IMR-90 (cell line): ENCODE results near the gene NF1. TPM values are rescaled to one million over a fixed set of nuclear protein-coding genes. Genes with fewer than 3 reads are reported as not detected.

Experiments used
- ATAC-seq: fragments of 200-7000 bp; cut with Tn5 transposase; 2 replicates; pipeline ENCODE4 v1.9.1; 2020; ENCODE audit warnings: low read depth, mild to moderate bottlenecking, moderate library complexity
- BruUV-seq: library from RNA; stranded (reverse); fragments of 400-500 nt; replicated peaks from 2 replicates; lab custom pipeline; 2021; lab: Mats Ljungman, UMichigan
- CTCF ChIA-PET: fragments of 300-600 bp; formaldehyde crosslinking; extraction: SDS; loops from one replicate; lab custom pipeline; 2021; ENCODE audit warnings: antibody characterized with exemption; lab: Yijun Ruan, JAX
- POLR2A ChIA-PET: fragments of 300-600 bp; sonication (Branson Sonifier 250); formaldehyde crosslinking; loops from one replicate; lab custom pipeline; 2022; ENCODE audit warnings: antibody characterized with exemption; ENCODE audit not compliant: unreplicated experiment; lab: Charles Lee
- DNase-seq: peaks from one replicate; pipeline ENCODE4 v3.0.0; 2013
- H2AFZ ChIP-seq: replicated peaks from 2 replicates; pipeline ENCODE3; 2013; ENCODE audit warnings: low read length, mild to moderate bottlenecking; ENCODE audit not compliant: poor library complexity
- H2AK5ac ChIP-seq: 2 replicates; pipeline ENCODE4 v1.6.1; 2013; ENCODE audit warnings: low read depth, low read length, inconsistent platforms
- H2AK9ac ChIP-seq: replicated peaks from 2 replicates; pipeline ENCODE3; 2013; ENCODE audit warnings: mild to moderate bottlenecking, low read depth, low read length, moderate library complexity; ENCODE audit not compliant: poor library complexity
- H2BK120ac ChIP-seq: 2 replicates; pipeline ENCODE4 v1.6.1; 2013; ENCODE audit warnings: low read depth, low read length, inconsistent platforms
- H2BK15ac ChIP-seq: 3 replicates; pipeline ENCODE4 v1.6.1; 2013; ENCODE audit warnings: low read depth, low read length, inconsistent platforms
- H2BK20ac ChIP-seq: 2 replicates; pipeline ENCODE4 v1.6.1; 2013; ENCODE audit warnings: low read depth, mild to moderate bottlenecking, inconsistent platforms, low read length, moderate library complexity
- H2BK5ac ChIP-seq: 2 replicates; pipeline ENCODE4 v1.6.1; 2013; ENCODE audit warnings: mild to moderate bottlenecking, low read depth, low read length, inconsistent platforms; ENCODE audit not compliant: poor library complexity, severe bottlenecking
- H3K14ac ChIP-seq: replicated peaks from 2 replicates; pipeline ENCODE4 v1.6.1; 2013; ENCODE audit warnings: low read depth, low read length, inconsistent platforms
- H3K18ac ChIP-seq: 2 replicates; pipeline ENCODE4 v1.6.1; 2013; ENCODE audit warnings: low read depth, low read length, control low read depth
- H3K23ac ChIP-seq: 2 replicates; pipeline ENCODE4 v1.6.1; 2013; ENCODE audit warnings: low read depth, low read length, inconsistent platforms
- H3K27ac ChIP-seq: 2 replicates; pipeline ENCODE4 v1.5.1; 2013; ENCODE audit warnings: mild to moderate bottlenecking, control low read depth, low read length; ENCODE audit not compliant: insufficient read depth
- H3K27me3 ChIP-seq: 2 replicates; pipeline ENCODE4 v1.6.1; 2013; ENCODE audit warnings: low read length; ENCODE audit not compliant: control insufficient read depth, insufficient read depth
- H3K36me3 ChIP-seq: 2 replicates; pipeline ENCODE4 v1.6.1; 2013; ENCODE audit warnings: low read length, mixed read lengths; ENCODE audit not compliant: control insufficient read depth, insufficient read depth
- H3K4ac ChIP-seq: 2 replicates; pipeline ENCODE4 v1.6.1; 2013; ENCODE audit warnings: low read depth, low read length, inconsistent platforms
- H3K4me1 ChIP-seq: 2 replicates; pipeline ENCODE4 v1.6.1; 2013; ENCODE audit warnings: low read length, mixed read lengths; ENCODE audit not compliant: control insufficient read depth, insufficient read depth
- H3K4me2 ChIP-seq: 2 replicates; pipeline ENCODE4 v1.6.1; 2013; ENCODE audit warnings: low read depth, mild to moderate bottlenecking, control low read depth, low read length, moderate library complexity
- H3K4me3 ChIP-seq: 2 replicates; pipeline ENCODE4 v1.5.1; 2013; ENCODE audit warnings: low read depth, mild to moderate bottlenecking, control low read depth, low read length, moderate library complexity; ENCODE audit not compliant: insufficient read depth
- H3K56ac ChIP-seq: 2 replicates; pipeline ENCODE4 v1.6.1; 2013; ENCODE audit warnings: low read length, inconsistent platforms; ENCODE audit not compliant: insufficient read depth; ENCODE audit errors: extremely low read depth
- H3K79me1 ChIP-seq, 2 experiments: 2 replicates each; pipeline ENCODE4 v1.6.1; 2013; ENCODE audit warnings: low read length in 2 of 2, inconsistent platforms in 1 of 2, low read depth in 1 of 2
- H3K9ac ChIP-seq: 2 replicates; pipeline ENCODE4 v1.6.1; 2013; ENCODE audit warnings: low read depth, low read length, control low read depth
- H3K9me1 ChIP-seq: 2 replicates; pipeline ENCODE4 v1.6.1; 2013; ENCODE audit warnings: low read length, inconsistent platforms; ENCODE audit not compliant: insufficient read depth
- H3K9me3 ChIP-seq: 2 replicates; pipeline ENCODE4 v1.6.1; 2013; ENCODE audit warnings: low read length; ENCODE audit not compliant: control insufficient read depth, insufficient read depth
- H4K20me1 ChIP-seq: 2 replicates; pipeline ENCODE4 v1.6.1; 2013; ENCODE audit warnings: low read length, inconsistent platforms; ENCODE audit not compliant: insufficient read depth
- H4K5ac ChIP-seq: 2 replicates; pipeline ENCODE4 v1.6.1; 2013; ENCODE audit warnings: mild to moderate bottlenecking, low read depth, low read length, control low read depth
- H4K8ac ChIP-seq, 2 experiments: 2 replicates each; pipeline ENCODE4 v1.6.1; 2013; ENCODE audit warnings: low read depth in 2 of 2, low read length in 2 of 2, control low read depth in 1 of 2, inconsistent platforms in 1 of 2
- H4K91ac ChIP-seq: 2 replicates; pipeline ENCODE4 v1.6.1; 2013; ENCODE audit warnings: low read depth, low read length, inconsistent platforms; ENCODE audit not compliant: insufficient read depth
- BHLHE40 ChIP-seq: fragments of 150-350 bp; IDR thresholded peaks from 2 replicates; pipeline ENCODE4 v1.6.1; 2016; ENCODE audit warnings: mild to moderate bottlenecking, low read depth, low read length
- CEBPB ChIP-seq: IDR thresholded peaks from 2 replicates; pipeline ENCODE4 v1.6.1; 2012; ENCODE audit warnings: low read depth, low read length, improper control_type of control experiment
- CHD1 ChIP-seq: IDR thresholded peaks from 2 replicates; pipeline ENCODE4 v1.6.1; 2012; ENCODE audit warnings: low read depth, low read length, improper control_type of control experiment
- CTCF ChIP-seq: conservative IDR thresholded peaks from 2 replicates; pipeline ENCODE4 v1.5.1; 2012; ENCODE audit warnings: mild to moderate bottlenecking, low read depth, low read length, improper control_type of control experiment
- ELK1 ChIP-seq: fragments of 150-350 bp; IDR thresholded peaks from 2 replicates; pipeline ENCODE4 v1.6.1; 2016; ENCODE audit warnings: low read depth, mild to moderate bottlenecking, low read length, moderate library complexity, borderline replicate concordance
- FOS ChIP-seq: fragments of 150-350 bp; IDR thresholded peaks from 2 replicates; pipeline ENCODE4 v1.6.1; 2016; ENCODE audit warnings: low read depth, low read length
- MAFK ChIP-seq: IDR thresholded peaks from 2 replicates; pipeline ENCODE4 v1.6.1; 2012; ENCODE audit warnings: low read depth, low read length, improper control_type of control experiment
- MAZ ChIP-seq: IDR thresholded peaks from 2 replicates; pipeline ENCODE4 v1.6.1; 2012; ENCODE audit warnings: low read depth, mild to moderate bottlenecking, low read length, improper control_type of control experiment, moderate library complexity, borderline replicate concordance
- MXI1 ChIP-seq: IDR thresholded peaks from 2 replicates; pipeline ENCODE4 v1.6.1; 2012; ENCODE audit warnings: low read depth, mild to moderate bottlenecking, low read length, moderate library complexity, borderline replicate concordance
- NFE2L2 ChIP-seq: fragments of 150-350 bp; IDR thresholded peaks from 2 replicates; pipeline ENCODE4 v1.6.1; 2016; ENCODE audit warnings: low read depth, mild to moderate bottlenecking, low read length
- POLR2A ChIP-seq: IDR thresholded peaks from 2 replicates; pipeline ENCODE4 v1.6.1; 2012; ENCODE audit warnings: mild to moderate bottlenecking, low read depth, low read length
- RAD21 ChIP-seq: IDR thresholded peaks from 2 replicates; pipeline ENCODE4 v1.6.1; 2012; ENCODE audit warnings: low read length, improper control_type of control experiment
- RCOR1 ChIP-seq: IDR thresholded peaks from 2 replicates; pipeline ENCODE4 v1.6.1; 2012; ENCODE audit warnings: mild to moderate bottlenecking, low read length, improper control_type of control experiment; ENCODE audit not compliant: insufficient replicate concordance
- RFX5 ChIP-seq: IDR thresholded peaks from 2 replicates; pipeline ENCODE4 v1.8.0; 2012; ENCODE audit warnings: low read depth, mild to moderate bottlenecking, low read length, moderate library complexity
- SMC3 ChIP-seq: fragments of 150-350 bp; IDR thresholded peaks from 2 replicates; pipeline ENCODE4 v1.6.1; 2016; ENCODE audit warnings: low read depth, mild to moderate bottlenecking, antibody characterized with exemption, low read length, moderate library complexity
- USF2 ChIP-seq: fragments of 150-350 bp; IDR thresholded peaks from 2 replicates; pipeline ENCODE4 v1.6.1; 2017; ENCODE audit warnings: mild to moderate bottlenecking, antibody characterized with exemption, low read length, low read depth
- WGBS, 2 experiments: methylation state at CpG; one replicate each; pipeline versions ENCODE4 v1.1.5 to v1.1.7; 2013; ENCODE audit warnings: missing lambda C conversion rate in 2 of 2; ENCODE audit not compliant: insufficient read length in 1 of 2; ENCODE audit errors: extremely low coverage in 2 of 2; 5-methylcytosine and 5-hydroxymethylcytosine counted together
- dilution Hi-C: fragments of 300-500 bp; cut with HindIII; formaldehyde crosslinking; loops from one replicate; pipeline ENCODE4 v1.14.3; 2018; ENCODE audit warnings: low sequenced_read_pairs; ENCODE audit not compliant: unreplicated experiment
- in situ Hi-C: fragments of 300-500 bp; cut with MboI; formaldehyde crosslinking; loops from 3 replicates; pipeline ENCODE4 v1.14.3; 2019; ENCODE audit warnings: low sequenced_read_pairs, inconsistent platforms, mixed read lengths
- intact Hi-C: fragments of 100-400 bp; cut with micrococcal nuclease; formaldehyde crosslinking; loops from 2 replicates; pipeline ENCODE4 v1.10.0; 2022
- polyA plus RNA-seq, 3 experiments: library from polyadenylated mRNA; depleted of rRNA; stranded (reverse); fragments of >200 nt; gene quantifications; 2 replicates each; pipeline ENCODE4 v1.2.3, GENCODE V29; 2012; ENCODE audit warnings: low replicate concordance in 1 of 3
- total RNA-seq: library from RNA; depleted of rRNA; stranded (reverse); fragments of >200 nt; gene quantifications from 2 replicates; pipeline ENCODE4 v1.2.3, GENCODE V29; 2012

Gene NF1
- total and polyA plus RNA-seq, 2 of the 4 experiments (the other 2 are of a cell fraction): 17.9 to 48.6 TPM

- no peak for ATAC-seq
- H3K9ac ChIP-seq: no peak overlapping the region
- POLR2A ChIA-PET: no interaction called here
- CTCF ChIA-PET: no interaction called here
- H3K4me1 ChIP-seq: peaks cover 2% of the 10 kb centered on the region; the same call in 1 of the 2 replicates
- no peak overlapping the region for H3K4me3 ChIP-seq
- no peaks in the 10 kb centered on the region; the same call in 1 of the 2 replicates for H3K9me1 ChIP-seq
- no peak overlapping the region for H4K91ac ChIP-seq
- H2BK120ac ChIP-seq: no peak overlapping the region
- 0 out of 2 replicates have a peak overlapping the region, but pooled peaks have one; percentile 43 for H2BK20ac ChIP-seq
- H3K23ac ChIP-seq: no peak overlapping the region; the same call in 1 of the 2 replicates
- in situ Hi-C loops: no loop called here
- no peak overlapping the region for H4K5ac ChIP-seq
- intact Hi-C loops: no loop called here
- H3K9me3 ChIP-seq: no peaks in the 10 kb centered on the region
- H3K14ac ChIP-seq: 0 out of 2 replicates have a peak overlapping the region, but pooled peaks have one; percentile 21
- no peak overlapping the region; the same call in 1 of the 2 replicates for H3K4ac ChIP-seq
- no peak overlapping the region for H2AFZ ChIP-seq
- H4K8ac ChIP-seq: no peak overlapping the region
- no CpG with 5 or more reads among the region's 3 CpGs for WGBS, 2 experiments
- peak overlapping the region; percentile 9; the same call in 1 of the 3 replicates for H2BK15ac ChIP-seq
- H2BK5ac ChIP-seq: no peak overlapping the region
- TF ChIP-seq RAD21: no peak
- no peak for TF ChIP-seq POLR2A
- TF ChIP-seq USF2: no peak
- TF ChIP-seq CHD1: no peak
- no peak for TF ChIP-seq RFX5
- TF ChIP-seq ELK1: no peak
- no peak for TF ChIP-seq SMC3
- TF ChIP-seq MXI1: no peak
- TF ChIP-seq NFE2L2: no peak
- no peak for TF ChIP-seq CEBPB
- TF ChIP-seq BHLHE40: no peak
- TF ChIP-seq MAFK: no peak
- TF ChIP-seq MAZ: no peak
- no peak for TF ChIP-seq CTCF
- TF ChIP-seq FOS: no peak
- no peak for TF ChIP-seq RCOR1
- no peak for DNase-seq
- H3K27me3 ChIP-seq: no peaks in the 10 kb centered on the region
- dilution Hi-C loops: no loop called here
- no peaks in the 10 kb centered on the region; the same call in 1 of the 2 replicates for H3K36me3 ChIP-seq
- no peak overlapping the region for H3K4me2 ChIP-seq
- BruUV-seq: no TSS peak
- no peak overlapping the region for H3K27ac ChIP-seq
- H4K20me1 ChIP-seq: no peaks in the 10 kb centered on the region; the same call in 1 of the 2 replicates
- no peak overlapping the region for H3K18ac ChIP-seq
- no peak overlapping the region for H3K56ac ChIP-seq
- peaks cover 5 to 32% of the 10 kb centered on the region in 2 experiments; a peak in 3 of 4 replicates for H3K79me1 ChIP-seq
- H2AK9ac ChIP-seq: no peak overlapping the region
- H2AK5ac ChIP-seq: 0 out of 2 replicates have a peak overlapping the region, but pooled peaks have one; percentile 28
These were observed 220.0 kb downstream of the NF1 start for GRCh38 chr17:31314782-31315100.
